ENCODE results near the gene DPH6.

- TF ChIP-seq, protein P1, sequence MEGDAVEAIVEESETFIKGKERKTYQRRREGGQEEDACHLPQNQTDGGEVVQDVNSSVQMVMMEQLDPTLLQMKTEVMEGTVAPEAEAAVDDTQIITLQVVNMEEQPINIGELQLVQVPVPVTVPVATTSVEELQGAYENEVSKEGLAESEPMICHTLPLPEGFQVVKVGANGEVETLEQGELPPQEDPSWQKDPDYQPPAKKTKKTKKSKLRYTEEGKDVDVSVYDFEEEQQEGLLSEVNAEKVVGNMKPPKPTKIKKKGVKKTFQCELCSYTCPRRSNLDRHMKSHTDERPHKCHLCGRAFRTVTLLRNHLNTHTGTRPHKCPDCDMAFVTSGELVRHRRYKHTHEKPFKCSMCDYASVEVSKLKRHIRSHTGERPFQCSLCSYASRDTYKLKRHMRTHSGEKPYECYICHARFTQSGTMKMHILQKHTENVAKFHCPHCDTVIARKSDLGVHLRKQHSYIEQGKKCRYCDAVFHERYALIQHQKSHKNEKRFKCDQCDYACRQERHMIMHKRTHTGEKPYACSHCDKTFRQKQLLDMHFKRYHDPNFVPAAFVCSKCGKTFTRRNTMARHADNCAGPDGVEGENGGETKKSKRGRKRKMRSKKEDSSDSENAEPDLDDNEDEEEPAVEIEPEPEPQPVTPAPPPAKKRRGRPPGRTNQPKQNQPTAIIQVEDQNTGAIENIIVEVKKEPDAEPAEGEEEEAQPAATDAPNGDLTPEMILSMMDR (IDR thresholded peaks at IDR 0.05), result no peak
- TF ChIP-seq EZH2 (IDR thresholded peaks at IDR 0.05), result no peak
- no peak for TF ChIP-seq EZH2phosphoT487 (IDR thresholded peaks at IDR 0.05)
Measured at GRCh38 chr15:35533130-35534110, 12.5 kb downstream of the DPH6 start.
